Measurements from ENCODE around the gene YRDC.

DNA sequence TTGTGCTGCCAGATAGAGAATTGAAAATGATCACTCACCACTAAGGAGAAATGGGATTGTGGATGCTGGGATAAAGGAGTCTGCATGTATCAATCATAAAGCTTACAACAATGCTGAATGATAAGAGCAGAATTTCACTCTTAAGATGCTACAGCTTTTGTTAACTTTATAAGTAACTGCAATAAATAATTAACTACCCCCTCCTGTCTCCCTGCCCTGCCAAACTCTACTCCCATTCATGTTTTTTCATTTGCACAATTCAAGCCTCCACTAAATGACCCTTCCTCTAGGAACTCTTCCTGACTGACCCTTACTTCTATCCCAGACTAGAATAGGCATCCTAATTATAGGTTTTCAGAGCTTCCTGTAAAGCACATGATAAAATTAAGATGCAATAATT lies 36.5 kb upstream of the YRDC start:
- TF ChIP-seq, protein P1, sequence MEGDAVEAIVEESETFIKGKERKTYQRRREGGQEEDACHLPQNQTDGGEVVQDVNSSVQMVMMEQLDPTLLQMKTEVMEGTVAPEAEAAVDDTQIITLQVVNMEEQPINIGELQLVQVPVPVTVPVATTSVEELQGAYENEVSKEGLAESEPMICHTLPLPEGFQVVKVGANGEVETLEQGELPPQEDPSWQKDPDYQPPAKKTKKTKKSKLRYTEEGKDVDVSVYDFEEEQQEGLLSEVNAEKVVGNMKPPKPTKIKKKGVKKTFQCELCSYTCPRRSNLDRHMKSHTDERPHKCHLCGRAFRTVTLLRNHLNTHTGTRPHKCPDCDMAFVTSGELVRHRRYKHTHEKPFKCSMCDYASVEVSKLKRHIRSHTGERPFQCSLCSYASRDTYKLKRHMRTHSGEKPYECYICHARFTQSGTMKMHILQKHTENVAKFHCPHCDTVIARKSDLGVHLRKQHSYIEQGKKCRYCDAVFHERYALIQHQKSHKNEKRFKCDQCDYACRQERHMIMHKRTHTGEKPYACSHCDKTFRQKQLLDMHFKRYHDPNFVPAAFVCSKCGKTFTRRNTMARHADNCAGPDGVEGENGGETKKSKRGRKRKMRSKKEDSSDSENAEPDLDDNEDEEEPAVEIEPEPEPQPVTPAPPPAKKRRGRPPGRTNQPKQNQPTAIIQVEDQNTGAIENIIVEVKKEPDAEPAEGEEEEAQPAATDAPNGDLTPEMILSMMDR (IDR thresholded peaks at IDR 0.05) = no peak
- TF ChIP-seq POLR2A (IDR thresholded peaks at IDR 0.05) = no peak

Measured in body of pancreas (tissue), 4 donors.